ENCODE measurements around the gene SLC27A4. TPM values are rescaled to one million over a fixed set of nuclear protein-coding genes. Genes with fewer than 3 reads are reported as not detected.

The SLC27A4 gene
- 10 to 100 TPM; 22.4 to 25.0 TPM for total RNA-seq
- 23.8 TPM for polyA plus RNA-seq (2013, experiment 1 of 2)
- polyA plus RNA-seq (2013, experiment 2 of 2), result 23.5 TPM
- long read RNA-seq, experiment 1, transcript SLC27A4-201 (13 exons, 3,028 nt), result major isoform, 6 of 16 reads
- long read RNA-seq, experiment 1, partial matches to known transcripts, result 6 of 16 reads
- long read RNA-seq, experiment 1, other reads (novel, unspliced or antisense), result 4 of 16 reads
- long read RNA-seq, experiment 2, transcript SLC27A4-201 (13 exons, 3,028 nt), result major isoform, 31 of 58 reads
- long read RNA-seq, experiment 2, partial matches to known transcripts, result 4 of 58 reads
- long read RNA-seq, experiment 2, other reads (novel, unspliced or antisense), result 23 of 58 reads
- long read RNA-seq, experiment 3, transcript SLC27A4-201 (13 exons, 3,028 nt), result major isoform, 39 of 90 reads
- long read RNA-seq, experiment 3, partial matches to known transcripts, result 6 of 90 reads
- long read RNA-seq, experiment 3, other reads (novel, unspliced or antisense), result 45 of 90 reads
- long read RNA-seq, experiment 4, partial matches to known transcripts, result 4 of 6 reads
- long read RNA-seq, experiment 4, other reads (novel, unspliced or antisense), result 1 of 6 reads

GRCh38 chr9:128339761-128340690, at the start of gene SLC27A4:
TSS of gene SLC27A4 (plus strand) at chr9:128340527. CDS start at chr9:128343133, 2,606 bp downstream.
- no peak for TF ChIP-seq CTCF (conservative IDR thresholded peaks at IDR 0.05)
- H3K27ac Mint-ChIP-seq, result peak within 1 kb of the TSS; percentile 11
- no peak within 1 kb of the TSS for H3K27ac ChIP-seq (ENCODE audit: low read depth, low read length)
- H3K27me3 Mint-ChIP-seq (ENCODE audit: insufficient read depth), result no peaks in the 10 kb centered on the region
- 5 to 13% methylated on average over 26 to 74 of the region's 75 CpGs for WGBS, 2 experiments (ENCODE audit: insufficient coverage in 1 of 2, insufficient read length in 1 of 2)
- peaks cover 3% of the 10 kb centered on the region for H3K4me1 Mint-ChIP-seq
- H3K4me3 Mint-ChIP-seq, result peak within 1 kb of the TSS; percentile 77
- no peak within 1 kb of the TSS for H3K9ac ChIP-seq (ENCODE audit: extremely low read depth, low read length, poor library complexity, severe bottlenecking)
- H3K36me3 Mint-ChIP-seq (ENCODE audit: low read depth), result peaks cover 20% of the 10 kb centered on the region
- H3K27me3 ChIP-seq (ENCODE audit: control insufficient read depth, insufficient read depth, low read length, poor library complexity, severe bottlenecking), result no peaks in the 10 kb centered on the region
- H3K4me1 ChIP-seq (ENCODE audit: control insufficient read depth, insufficient read depth, low read length), result no peaks in the 10 kb centered on the region
- H3K9me3 ChIP-seq (ENCODE audit: control insufficient read depth, low read length), result no peaks in the 10 kb centered on the region
- DNase-seq, result peak; percentile 98
- H3K36me3 ChIP-seq (ENCODE audit: control insufficient read depth, insufficient read depth, low read length), result peaks cover 23% of the 10 kb centered on the region
- peak within 1 kb of the TSS; percentile 86 for H3K4me3 ChIP-seq (ENCODE audit: low read length)
- no peaks in the 10 kb centered on the region for H3K9me3 Mint-ChIP-seq

DNA sequence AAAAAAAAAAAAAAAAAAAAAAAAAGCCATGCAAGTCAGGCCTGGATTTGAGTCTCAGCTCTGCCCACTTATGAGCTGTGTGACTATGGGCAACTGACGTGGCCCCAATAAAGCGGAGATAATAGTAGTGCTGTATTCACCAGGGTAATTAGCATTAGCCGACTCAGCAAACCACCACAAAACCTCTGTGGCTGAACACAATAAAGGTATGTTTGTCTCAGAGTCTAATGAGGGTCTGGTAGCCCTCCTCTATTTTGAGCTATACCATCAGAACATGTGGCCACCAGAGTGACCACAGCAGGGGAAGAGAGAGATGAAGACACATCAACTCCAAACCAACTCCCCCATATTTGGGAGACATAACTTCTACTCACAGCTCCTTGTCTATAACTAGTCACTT, 48.3 kb upstream of the SLC27A4 start:
- DNase-seq, result no peak
- Histone ChIP-seq H3K9ac (ENCODE audit: extremely low read depth, low read length, poor library complexity, severe bottlenecking) (no peak overlapping the region), H3K27ac (ENCODE audit: low read depth, low read length) (no peak overlapping the region), H3K36me3 (ENCODE audit: control insufficient read depth, insufficient read depth, low read length) (peaks cover 17% of the 10 kb centered on the region), H3K9me3 (ENCODE audit: control insufficient read depth, low read length) (no peaks in the 10 kb centered on the region), H3K4me3 (ENCODE audit: low read length) (no peak overlapping the region), H3K27me3 (ENCODE audit: control insufficient read depth, insufficient read depth, low read length, poor library complexity, severe bottlenecking) (no peaks in the 10 kb centered on the region), H3K4me1 (ENCODE audit: control insufficient read depth, insufficient read depth, low read length) (no peaks in the 10 kb centered on the region)
- H3K9me3 Mint-ChIP-seq, result no peaks in the 10 kb centered on the region
- H3K36me3 Mint-ChIP-seq (ENCODE audit: low read depth), result peaks cover 20% of the 10 kb centered on the region
- 95 to 100% methylated on average over 2 to 3 of the region's 3 CpGs for WGBS, 2 experiments (ENCODE audit: insufficient coverage in 1 of 2, insufficient read length in 1 of 2)
- H3K27ac Mint-ChIP-seq, result no peak overlapping the region
- no peak for TF ChIP-seq CTCF (conservative IDR thresholded peaks at IDR 0.05)
- H3K4me3 Mint-ChIP-seq, result no peak overlapping the region
- no peaks in the 10 kb centered on the region for H3K27me3 Mint-ChIP-seq (ENCODE audit: insufficient read depth)
- no peaks in the 10 kb centered on the region for H3K4me1 Mint-ChIP-seq

DNA sequence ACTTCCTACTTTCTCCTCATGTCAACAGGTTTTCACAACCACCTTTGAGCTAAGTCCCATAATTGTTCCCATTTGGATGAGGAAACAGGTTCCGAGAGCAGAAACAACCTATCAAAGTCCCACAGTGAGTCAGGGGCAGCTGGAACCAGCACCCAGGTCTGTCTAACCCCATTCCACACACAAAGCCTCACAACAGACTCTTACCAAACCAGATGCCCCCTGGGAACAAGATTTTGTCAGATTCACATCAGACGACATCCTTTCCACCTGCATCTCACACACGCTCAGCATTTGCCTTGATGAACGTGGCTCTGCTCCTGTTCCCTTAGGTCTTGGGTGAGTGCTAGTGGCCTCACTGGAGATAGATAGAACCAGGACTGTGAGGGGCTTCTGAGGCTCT, 47.2 kb upstream of the SLC27A4 start:
- Mint-ChIP-seq H3K36me3 (ENCODE audit: low read depth) (peaks cover 16% of the 10 kb centered on the region), H3K27me3 (ENCODE audit: insufficient read depth) (no peaks in the 10 kb centered on the region), H3K4me1 (no peaks in the 10 kb centered on the region), H3K9me3 (no peaks in the 10 kb centered on the region), H3K4me3 (no peak overlapping the region), H3K27ac (no peak overlapping the region)
- Histone ChIP-seq H3K27me3 (ENCODE audit: control insufficient read depth, insufficient read depth, low read length, poor library complexity, severe bottlenecking) (no peaks in the 10 kb centered on the region), H3K27ac (ENCODE audit: low read depth, low read length) (no peak overlapping the region), H3K9ac (ENCODE audit: extremely low read depth, low read length, poor library complexity, severe bottlenecking) (no peak overlapping the region), H3K36me3 (ENCODE audit: control insufficient read depth, insufficient read depth, low read length) (peaks cover 10% of the 10 kb centered on the region), H3K9me3 (ENCODE audit: control insufficient read depth, low read length) (no peaks in the 10 kb centered on the region), H3K4me1 (ENCODE audit: control insufficient read depth, insufficient read depth, low read length) (no peaks in the 10 kb centered on the region), H3K4me3 (ENCODE audit: low read length) (no peak overlapping the region)
- no peak for DNase-seq
- WGBS, 2 experiments (ENCODE audit: insufficient coverage in 1 of 2, insufficient read length in 1 of 2), result 93 to 100% methylated on average over 2 to 4 of the region's 4 CpGs
- no peak for TF ChIP-seq CTCF (conservative IDR thresholded peaks at IDR 0.05)
